Ovary (tissue), 9 donors: Measurements from ENCODE around the gene BTLA. TPM values are rescaled to one million over a fixed set of nuclear protein-coding genes. Genes with fewer than 3 reads are reported as not detected.
A peak's percentile ranks its signal among the peaks of the same experiment; 100 is the strongest.
"Not testable (repeated sequence)": the region's sequence is repeated elsewhere in the genome, so short reads cannot be mapped to it uniquely, and the experiment has no call there.

Experiments used
- DNase-seq, 5 donors: peaks; one replicate each; pipeline ENCODE4 v3.0.0-alpha.2; 2019 to 2020
- H3K27ac ChIP-seq, 2 donors: fragments of 200-600 bp; one replicate each; pipeline versions ENCODE4 v1.5.1 to v1.8.0; 2019 to 2022
- H3K27me3 ChIP-seq: fragments of 200-600 bp; one replicate; pipeline ENCODE4 v1.8.0; 2022
- H3K36me3 ChIP-seq: fragments of 200-600 bp; sonication (generic); one replicate; pipeline ENCODE4 v1.5.1; 2019
- H3K4me1 ChIP-seq: one replicate; pipeline ENCODE4 v1.8.1; 2013; ENCODE audit warnings: mild to moderate bottlenecking, moderate library complexity; ENCODE audit not compliant: insufficient read depth
- H3K4me3 ChIP-seq: fragments of 200-600 bp; sonication (generic); one replicate; pipeline ENCODE4 v1.5.1; 2017
- H3K9me3 ChIP-seq, 2 donors: fragments of 200-600 bp in 1 of 2; sonication (generic) in 1 of 2; one replicate each; pipeline versions ENCODE4 v1.5.1 to v1.8.1; 2013 to 2019; ENCODE audit warnings: mild to moderate bottlenecking in 1 of 2, moderate library complexity in 1 of 2
- EP300 ChIP-seq: sonication (generic); formaldehyde crosslinking; IDR thresholded peaks from one replicate; pipeline ENCODE4 v1.6.1; 2017; ENCODE audit warnings: antibody characterized with exemption
- POLR2A ChIP-seq: fragments of 450-650 bp; IDR thresholded peaks from one replicate; pipeline ENCODE4 v1.6.1; 2017; ENCODE audit warnings: antibody characterized with exemption, mild to moderate bottlenecking, moderate library complexity
- WGBS, 3 donors: extraction: QIAGEN DNeasy Blood & Tissue Kit in 1 of 3; methylation state at CpG; one replicate each; pipeline versions ENCODE4 v1.1.5 to v1.1.7; 2013 to 2017; 5-methylcytosine and 5-hydroxymethylcytosine counted together
- intact Hi-C, 4 donors: fragments of 100-400 bp; cut with DNase I; formaldehyde crosslinking; loops; one replicate each; pipeline versions ENCODE4 v1.11.0 to v1.15.1; 2022 to 2023
- polyA plus RNA-seq, 2 donors: library from polyadenylated mRNA; stranded (reverse); fragments of 200-250 nt in 1 of 2; fragments of 350-450 nt in 1 of 2; fragmentation: Illumina TruSeq in 1 of 2; extraction: RNeasy Lipid Tissue Mini Kit (QIAGEN cat#74804) in 1 of 2; gene quantifications; one replicate each; pipeline ENCODE4 v1.2.3, GENCODE V29; 2013 to 2014
- total RNA-seq, 7 donors: library from RNA; depleted of rRNA in 2 of 7; stranded (reverse); fragments of >200 nt in 2 of 7; fragmentation: NEBNext Ultra II Directional in 3 of 7; extraction: Animal tissue kit (Norgen Biotek cat#: 25700) in 3 of 7; gene quantifications; one replicate each; pipeline versions ENCODE4 v1.1.0 to v1.2.4, GENCODE V29; 2016 to 2023
- TF ChIP-seq, protein P1 (sequence below), 3 donors: fragments of 450-650 bp in 2 of 3; fragments of 200-600 bp in 1 of 3; IDR thresholded peaks; one replicate each; pipeline versions ENCODE4 v1.5.1 to v1.8.0; 2016 to 2022; ENCODE audit warnings: antibody characterized with exemption in 3 of 3, mild to moderate bottlenecking in 1 of 3
- donor health status: DM: no; HTN: no; CAD: no; lungs with moderate emphysema.
- donor health status: DM: no; HTN: no; CAD: no.
- donor health status: Bipolar disorder and iron deficiency.
- donor health status: DM: yes; HTN: yes; CAD: no.
- donor health status: DM: no; HTN: no; CAD: no.
- donor health status: DM: yes; HTN: yes; CAD: no.

The BTLA gene
- total and polyA plus RNA-seq, 9 donors: 0.04 to 0.48 (median 0.17) TPM; not detected in 4

DNA sequence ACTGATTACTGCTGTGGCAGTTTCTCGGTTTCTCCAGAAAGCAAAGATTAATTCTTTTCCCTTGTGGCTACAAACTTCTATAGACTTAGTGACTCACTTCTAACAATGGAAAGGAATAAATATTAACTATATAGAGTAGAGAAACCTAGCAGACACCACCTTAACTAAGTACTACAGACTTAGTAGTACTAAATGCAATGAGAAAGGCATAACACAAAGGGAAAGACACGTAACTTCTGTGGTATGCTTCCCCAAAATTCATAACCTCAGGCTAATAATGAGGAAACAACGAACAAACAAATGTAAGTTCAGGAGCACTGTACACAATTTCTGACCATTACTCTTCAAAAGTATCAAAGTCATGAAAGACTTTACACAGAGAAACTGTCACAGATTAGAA, 31.3 kb upstream of the BTLA start:
- 93 to 97% (median 93%) methylated on average over 3 of the region's 3 CpGs for WGBS, 3 donors
- intact Hi-C loops: no loop called here
- no peaks in the 10 kb centered on the region for H3K36me3 ChIP-seq

DNA sequence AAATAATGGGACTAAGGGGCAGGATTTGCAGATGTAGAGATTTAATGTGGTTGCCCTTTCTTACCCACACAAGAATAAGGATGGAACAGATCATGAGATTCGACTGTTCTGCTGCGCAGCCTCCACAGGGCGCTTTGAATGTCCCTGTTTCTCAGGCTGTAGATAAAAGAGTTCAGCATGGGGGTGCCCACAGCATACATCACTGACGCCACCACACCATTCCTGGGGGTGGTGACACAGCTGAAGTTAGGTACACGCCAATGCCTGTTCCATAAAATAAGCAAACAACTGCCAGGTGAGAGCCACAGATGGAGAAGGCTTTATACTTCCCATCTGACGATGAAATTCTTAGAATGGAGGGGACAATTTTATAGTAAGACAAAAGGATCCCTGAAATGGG, 24.9 kb upstream of the BTLA start:
- WGBS, 3 donors: 92 to 96% (median 95%) methylated on average over 6 of the region's 6 CpGs
- not testable (repeated sequence) for H3K27me3 ChIP-seq, H3K9me3 ChIP-seq, H3K36me3 ChIP-seq, H3K27ac ChIP-seq, H3K4me1 ChIP-seq, H3K4me3 ChIP-seq, DNase-seq
- intact Hi-C loops: loop anchor here in 3 of 4 donors (10.0 kb wide), 3 partner anchors 199 to 229 kb away; partner anchors contain the start of gene SLC9C1 (in 1 of the 3)

More for the DNA sequence above, 31.3 kb upstream of the BTLA start:
- Histone ChIP-seq H3K9me3 (no peaks in the 10 kb centered on the region), H3K4me3 (no peak overlapping the region), H3K27ac (no peak overlapping the region), H3K4me1 (no peaks in the 10 kb centered on the region), H3K27me3 (no peaks in the 10 kb centered on the region)
- no peak for TF ChIP-seq POLR2A
- TF ChIP-seq EP300: no peak
- TF ChIP-seq, protein P1, sequence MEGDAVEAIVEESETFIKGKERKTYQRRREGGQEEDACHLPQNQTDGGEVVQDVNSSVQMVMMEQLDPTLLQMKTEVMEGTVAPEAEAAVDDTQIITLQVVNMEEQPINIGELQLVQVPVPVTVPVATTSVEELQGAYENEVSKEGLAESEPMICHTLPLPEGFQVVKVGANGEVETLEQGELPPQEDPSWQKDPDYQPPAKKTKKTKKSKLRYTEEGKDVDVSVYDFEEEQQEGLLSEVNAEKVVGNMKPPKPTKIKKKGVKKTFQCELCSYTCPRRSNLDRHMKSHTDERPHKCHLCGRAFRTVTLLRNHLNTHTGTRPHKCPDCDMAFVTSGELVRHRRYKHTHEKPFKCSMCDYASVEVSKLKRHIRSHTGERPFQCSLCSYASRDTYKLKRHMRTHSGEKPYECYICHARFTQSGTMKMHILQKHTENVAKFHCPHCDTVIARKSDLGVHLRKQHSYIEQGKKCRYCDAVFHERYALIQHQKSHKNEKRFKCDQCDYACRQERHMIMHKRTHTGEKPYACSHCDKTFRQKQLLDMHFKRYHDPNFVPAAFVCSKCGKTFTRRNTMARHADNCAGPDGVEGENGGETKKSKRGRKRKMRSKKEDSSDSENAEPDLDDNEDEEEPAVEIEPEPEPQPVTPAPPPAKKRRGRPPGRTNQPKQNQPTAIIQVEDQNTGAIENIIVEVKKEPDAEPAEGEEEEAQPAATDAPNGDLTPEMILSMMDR (IDR thresholded peaks at IDR 0.05): no peak
- DNase-seq: no peak

DNA sequence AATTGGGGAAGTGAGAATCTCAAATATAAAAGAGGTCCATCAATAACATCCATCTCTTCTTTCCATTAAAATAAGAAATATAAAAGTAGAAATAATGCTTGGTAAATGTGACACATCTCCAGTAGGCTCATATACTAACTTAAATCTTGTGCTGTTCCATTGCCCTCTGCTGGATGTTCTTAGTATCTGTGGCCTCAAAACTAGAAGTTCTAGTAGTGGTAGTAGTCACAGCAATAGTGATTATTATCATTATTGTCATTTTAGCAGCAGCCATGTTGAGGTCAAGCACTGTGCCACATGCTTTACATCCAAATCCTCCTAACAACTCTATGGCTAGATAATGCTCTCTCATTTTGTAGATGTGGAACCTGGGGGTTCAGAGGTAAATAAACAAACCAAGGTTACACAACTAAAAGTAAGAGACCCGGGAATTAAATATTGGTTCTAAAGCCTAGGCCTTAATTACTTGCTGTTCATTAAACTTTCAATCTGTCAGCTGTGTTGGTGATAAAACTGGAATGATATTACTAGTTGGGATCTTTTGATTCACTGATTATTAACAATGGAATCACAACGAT, 20.2 kb upstream of the BTLA start:
- H3K27ac ChIP-seq: no peak overlapping the region
- no peak overlapping the region for H3K4me3 ChIP-seq
- H3K9me3 ChIP-seq: no peaks in the 10 kb centered on the region
- H3K27me3 ChIP-seq: no peaks in the 10 kb centered on the region
- H3K36me3 ChIP-seq: no peaks in the 10 kb centered on the region
- no peaks in the 10 kb centered on the region for H3K4me1 ChIP-seq
- no peak for TF ChIP-seq POLR2A
- TF ChIP-seq, protein P1 (IDR thresholded peaks at IDR 0.05): peak; percentile 48 to 79 (median 79)
- 61 to 81% (median 80%) methylated on average over 2 of the region's 2 CpGs for WGBS, 3 donors
- DNase-seq: peak in 1 of 5 donors; percentile 26
- intact Hi-C loops: loop anchor here (5.0 to 10.0 kb wide), 4 partner anchors 192 to 225 kb away; partner anchors contain the start of gene SLC9C1 (in 1 of the 4)

DNA sequence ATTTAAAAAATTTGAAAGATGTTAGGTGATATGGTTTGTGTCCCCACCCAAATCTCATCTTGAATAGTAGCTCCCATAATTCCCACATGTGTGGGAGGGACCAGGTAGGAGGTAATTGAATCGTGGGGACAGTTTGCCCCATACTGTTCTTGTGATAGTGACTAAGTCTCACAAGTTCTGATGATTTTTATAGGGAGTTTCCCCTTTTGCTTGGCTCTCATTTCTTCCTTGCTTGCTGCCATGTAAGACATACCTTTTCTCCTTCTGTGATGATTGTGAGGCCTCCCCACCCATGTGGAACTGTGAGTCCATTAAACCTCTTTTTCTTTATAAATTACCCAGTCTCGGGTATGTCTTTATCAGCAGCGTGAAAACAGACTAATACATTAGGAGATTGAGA, 19.7 kb upstream of the BTLA start:
- 61 to 72% (median 65%) methylated on average over 3 of the region's 3 CpGs for WGBS, 3 donors
- not testable (repeated sequence) for H3K9me3 ChIP-seq, H3K4me3 ChIP-seq, H3K36me3 ChIP-seq, H3K27me3 ChIP-seq, H3K27ac ChIP-seq, H3K4me1 ChIP-seq, DNase-seq
- intact Hi-C loops: loop anchor here in 1 of 4 donors (5.0 kb wide), 1 partner anchor 192 kb away; no protein-coding TSS in a partner anchor

DNA sequence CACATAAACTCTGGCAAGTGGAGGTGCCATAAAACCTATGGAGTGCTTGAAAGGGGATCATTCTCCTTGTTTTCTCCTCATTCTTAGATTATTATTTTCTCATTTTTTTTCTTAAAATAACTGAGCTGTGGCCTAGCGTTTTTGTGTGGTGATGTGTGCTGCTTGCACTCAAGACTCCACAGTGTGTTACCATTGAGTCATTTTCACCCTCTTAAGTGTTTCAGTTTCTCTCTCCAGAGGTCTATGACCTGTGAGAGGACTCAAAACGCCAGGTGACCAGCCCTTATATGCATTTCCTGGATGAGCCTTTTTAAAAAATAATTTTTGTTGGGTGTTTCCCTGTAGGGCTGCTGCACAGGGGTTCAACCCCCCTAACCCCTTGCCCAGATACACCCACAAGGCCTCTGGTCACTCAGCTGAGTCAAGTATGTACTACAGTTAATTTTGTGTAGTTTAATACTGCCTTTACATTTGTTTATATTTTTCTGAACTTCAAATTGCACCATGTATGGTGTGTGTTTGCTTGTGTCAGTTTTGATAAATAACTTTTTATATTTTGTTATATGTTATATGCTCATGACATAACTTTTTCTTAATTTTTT, 15.4 kb upstream of the BTLA start:
- no peaks in the 10 kb centered on the region for H3K27me3 ChIP-seq
- no peak overlapping the region for H3K4me3 ChIP-seq
- intact Hi-C loops: loop anchor here in 1 of 4 donors (5.0 kb wide), 1 partner anchor 187 kb away; no protein-coding TSS in a partner anchor
- WGBS, 3 donors: 55 to 67% (median 62%) methylated on average over 2 of the region's 2 CpGs
- TF ChIP-seq POLR2A (no peak), EP300 (no peak)
- TF ChIP-seq, protein P1 (IDR thresholded peaks at IDR 0.05): no peak
- no peaks in the 10 kb centered on the region for H3K9me3 ChIP-seq
- DNase-seq: no peak
- H3K27ac ChIP-seq: no peak overlapping the region
- no peaks in the 10 kb centered on the region for H3K36me3 ChIP-seq
- no peaks in the 10 kb centered on the region for H3K4me1 ChIP-seq
